Choroid plexus epithelial cell (primary cell): Measurements from ENCODE around the gene CENPN.

Source experiments
- DNase-seq: peaks from one replicate; pipeline ENCODE4 v3.0.0-alpha.2; 2010; ENCODE audit warnings: low read depth
- H3K4me3 ChIP-seq: 2 replicates; pipeline ENCODE4 v1.5.1; 2011; ENCODE audit warnings: low read depth, mild to moderate bottlenecking, control low read depth, low read length, moderate library complexity
- CTCF ChIP-seq: conservative IDR thresholded peaks from 2 replicates; pipeline ENCODE4 v1.5.1; 2011; ENCODE audit warnings: low read depth, mild to moderate bottlenecking, control low read depth, inconsistent platforms, low read length, moderate library complexity

Gene CENPN

GRCh38 chr16:81004646-81005353 is 2.2 kb upstream of the CENPN start:
- peak overlapping the region; percentile 37 for H3K4me3 ChIP-seq
- DNase-seq, result peak; percentile 80

GRCh38 chr16:81005610-81006161 is 1.3 kb upstream of the CENPN start:
- DNase-seq, result peak; percentile 41
- no peak for TF ChIP-seq CTCF
- H3K4me3 ChIP-seq, result peak overlapping the region; percentile 99

More at GRCh38 chr16:81004646-81005353, 2.2 kb upstream of the CENPN start:
- TF ChIP-seq CTCF, result peak; percentile 58

GRCh38 chr16:81006211-81006812 is 702 bp upstream of the CENPN start:
- peak overlapping the region; percentile 99 for H3K4me3 ChIP-seq
- peak; percentile 41 for DNase-seq
- no peak for TF ChIP-seq CTCF

GRCh38 chr16:81008505-81008789 is 1.4 kb downstream of the CENPN start:
- no peak for TF ChIP-seq CTCF
- no peak for DNase-seq
- H3K4me3 ChIP-seq, result peak overlapping the region; percentile 99

- H3K4me3 ChIP-seq, result no peak overlapping the region
- TF ChIP-seq CTCF, result no peak
- DNase-seq, result no peak
Observed at GRCh38 chr16:81012974-81013373, 6.0 kb downstream of the CENPN start.

GRCh38 chr16:81014672-81015071 is 7.7 kb downstream of the CENPN start:
- no peak overlapping the region for H3K4me3 ChIP-seq
- no peak for TF ChIP-seq CTCF
- DNase-seq, result no peak

GRCh38 chr16:81018496-81018895 is 11.5 kb downstream of the CENPN start:
- TF ChIP-seq CTCF, result no peak
- no peak overlapping the region for H3K4me3 ChIP-seq
- no peak for DNase-seq
